HepG2 (cell line): ENCODE results near the gene MSMP.

Experiments used
- ELF1 ChIP-seq: sonication (generic); formaldehyde crosslinking; IDR thresholded peaks from 2 replicates; pipeline ENCODE4 v1.4.0; 2020; ENCODE audit warnings: missing genetic modification reagents
- HES4 ChIP-seq: sonication (generic); formaldehyde crosslinking; IDR thresholded peaks from 2 replicates; pipeline ENCODE4 v1.9.0; 2021; ENCODE audit warnings: mild to moderate bottlenecking, missing genetic modification reagents, borderline replicate concordance
- KDM5A ChIP-seq: fragments of 200-600 bp; sonication (generic); IDR thresholded peaks from 2 replicates; pipeline ENCODE4 v1.7.0; 2018; ENCODE audit warnings: antibody characterized with exemption, mild to moderate bottlenecking, low read length, borderline replicate concordance
- RNF2 ChIP-seq: fragments of 450-650 bp; conservative IDR thresholded peaks from 2 replicates; pipeline ENCODE4 v1.6.1; 2016; ENCODE audit warnings: low read depth
- SIN3B ChIP-seq: fragments of 150-350 bp; IDR thresholded peaks from 2 replicates; pipeline ENCODE4 v1.6.1; 2014; ENCODE audit warnings: low read length
- SMARCC2 ChIP-seq: fragments of 450-650 bp; IDR thresholded peaks from 2 replicates; pipeline ENCODE4 v1.6.1; 2017; ENCODE audit warnings: antibody characterized with exemption, mild to moderate bottlenecking
- TAF1 ChIP-seq: sonication (generic); formaldehyde crosslinking; IDR thresholded peaks from 2 replicates; pipeline ENCODE4 v1.4.0; 2020; ENCODE audit warnings: missing genetic modification reagents
- ZNF207 ChIP-seq: fragments of 450-650 bp; IDR thresholded peaks from 2 replicates; pipeline ENCODE4 v1.6.1; 2016; ENCODE audit warnings: antibody characterized with exemption, borderline replicate concordance
- TF ChIP-seq, protein P1 (sequence below): sonication (generic); formaldehyde crosslinking; IDR thresholded peaks from 2 replicates; pipeline ENCODE4 v1.5.1; 2020; ENCODE audit warnings: mild to moderate bottlenecking, missing genetic modification reagents, moderate library complexity
- TF ChIP-seq, protein P2 (sequence below): sonication (generic); formaldehyde crosslinking; IDR thresholded peaks from 2 replicates; pipeline ENCODE4 v1.5.0; 2020; ENCODE audit warnings: mild to moderate bottlenecking, missing genetic modification reagents, moderate library complexity
- TF ChIP-seq, protein P3 (sequence below): sonication (generic); formaldehyde crosslinking; IDR thresholded peaks from 2 replicates; pipeline ENCODE4 v1.4.0; 2020; ENCODE audit warnings: missing genetic modification reagents

DNA sequence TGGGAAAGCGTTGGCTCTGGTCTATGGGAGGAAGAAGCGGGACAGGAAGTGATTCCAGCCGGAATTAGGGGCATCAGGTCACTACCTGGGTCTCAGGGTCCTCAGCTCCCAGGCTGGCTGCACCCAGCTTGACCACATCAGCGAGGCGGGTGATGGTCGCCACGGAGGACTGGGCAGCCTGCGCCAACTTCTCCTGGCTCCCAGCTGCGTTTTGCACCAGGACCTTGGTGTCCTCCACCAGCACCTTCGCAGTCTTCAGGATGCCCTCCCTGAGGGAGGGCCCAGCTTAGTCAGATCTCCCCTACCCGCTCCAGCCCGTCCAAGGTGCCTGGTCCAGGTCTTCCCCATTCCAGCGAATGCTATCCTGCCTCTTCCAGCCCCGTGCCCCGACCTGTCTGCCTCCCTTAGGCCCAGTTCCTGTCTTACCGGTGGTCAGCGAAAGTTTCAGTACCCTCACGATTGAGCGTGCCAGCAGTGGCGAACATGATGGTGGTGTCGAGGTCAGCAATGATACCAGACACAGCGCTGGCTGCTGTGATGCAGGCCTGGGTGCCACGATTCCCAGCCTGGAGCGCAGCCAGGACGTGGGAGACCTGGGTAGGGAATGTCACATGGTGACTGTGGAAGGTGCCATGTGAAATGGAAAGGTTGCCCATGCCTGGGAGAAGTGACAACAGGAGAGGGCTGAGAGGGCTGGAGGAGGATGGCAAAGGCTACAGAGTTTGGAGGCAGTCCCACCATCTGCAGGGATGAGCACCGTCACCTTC lies 50.0 kb downstream of the MSMP start:
- TF ChIP-seq TAF1 (CRISPR knock-in tag) (no peak), SIN3B (no peak), HES4 (CRISPR knock-in tag) (no peak), RNF2 (no peak), SMARCC2 (no peak), ZNF207 (no peak), KDM5A (no peak), ELF1 (no peak)
- TF ChIP-seq, protein P1, sequence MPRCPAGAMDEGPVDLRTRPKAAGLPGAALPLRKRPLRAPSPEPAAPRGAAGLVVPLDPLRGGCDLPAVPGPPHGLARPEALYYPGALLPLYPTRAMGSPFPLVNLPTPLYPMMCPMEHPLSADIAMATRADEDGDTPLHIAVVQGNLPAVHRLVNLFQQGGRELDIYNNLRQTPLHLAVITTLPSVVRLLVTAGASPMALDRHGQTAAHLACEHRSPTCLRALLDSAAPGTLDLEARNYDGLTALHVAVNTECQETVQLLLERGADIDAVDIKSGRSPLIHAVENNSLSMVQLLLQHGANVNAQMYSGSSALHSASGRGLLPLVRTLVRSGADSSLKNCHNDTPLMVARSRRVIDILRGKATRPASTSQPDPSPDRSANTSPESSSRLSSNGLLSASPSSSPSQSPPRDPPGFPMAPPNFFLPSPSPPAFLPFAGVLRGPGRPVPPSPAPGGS (CRISPR knock-in tag), result no peak
- TF ChIP-seq, protein P2, sequence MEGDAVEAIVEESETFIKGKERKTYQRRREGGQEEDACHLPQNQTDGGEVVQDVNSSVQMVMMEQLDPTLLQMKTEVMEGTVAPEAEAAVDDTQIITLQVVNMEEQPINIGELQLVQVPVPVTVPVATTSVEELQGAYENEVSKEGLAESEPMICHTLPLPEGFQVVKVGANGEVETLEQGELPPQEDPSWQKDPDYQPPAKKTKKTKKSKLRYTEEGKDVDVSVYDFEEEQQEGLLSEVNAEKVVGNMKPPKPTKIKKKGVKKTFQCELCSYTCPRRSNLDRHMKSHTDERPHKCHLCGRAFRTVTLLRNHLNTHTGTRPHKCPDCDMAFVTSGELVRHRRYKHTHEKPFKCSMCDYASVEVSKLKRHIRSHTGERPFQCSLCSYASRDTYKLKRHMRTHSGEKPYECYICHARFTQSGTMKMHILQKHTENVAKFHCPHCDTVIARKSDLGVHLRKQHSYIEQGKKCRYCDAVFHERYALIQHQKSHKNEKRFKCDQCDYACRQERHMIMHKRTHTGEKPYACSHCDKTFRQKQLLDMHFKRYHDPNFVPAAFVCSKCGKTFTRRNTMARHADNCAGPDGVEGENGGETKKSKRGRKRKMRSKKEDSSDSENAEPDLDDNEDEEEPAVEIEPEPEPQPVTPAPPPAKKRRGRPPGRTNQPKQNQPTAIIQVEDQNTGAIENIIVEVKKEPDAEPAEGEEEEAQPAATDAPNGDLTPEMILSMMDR (CRISPR knock-in tag), result no peak
- TF ChIP-seq, protein P3, sequence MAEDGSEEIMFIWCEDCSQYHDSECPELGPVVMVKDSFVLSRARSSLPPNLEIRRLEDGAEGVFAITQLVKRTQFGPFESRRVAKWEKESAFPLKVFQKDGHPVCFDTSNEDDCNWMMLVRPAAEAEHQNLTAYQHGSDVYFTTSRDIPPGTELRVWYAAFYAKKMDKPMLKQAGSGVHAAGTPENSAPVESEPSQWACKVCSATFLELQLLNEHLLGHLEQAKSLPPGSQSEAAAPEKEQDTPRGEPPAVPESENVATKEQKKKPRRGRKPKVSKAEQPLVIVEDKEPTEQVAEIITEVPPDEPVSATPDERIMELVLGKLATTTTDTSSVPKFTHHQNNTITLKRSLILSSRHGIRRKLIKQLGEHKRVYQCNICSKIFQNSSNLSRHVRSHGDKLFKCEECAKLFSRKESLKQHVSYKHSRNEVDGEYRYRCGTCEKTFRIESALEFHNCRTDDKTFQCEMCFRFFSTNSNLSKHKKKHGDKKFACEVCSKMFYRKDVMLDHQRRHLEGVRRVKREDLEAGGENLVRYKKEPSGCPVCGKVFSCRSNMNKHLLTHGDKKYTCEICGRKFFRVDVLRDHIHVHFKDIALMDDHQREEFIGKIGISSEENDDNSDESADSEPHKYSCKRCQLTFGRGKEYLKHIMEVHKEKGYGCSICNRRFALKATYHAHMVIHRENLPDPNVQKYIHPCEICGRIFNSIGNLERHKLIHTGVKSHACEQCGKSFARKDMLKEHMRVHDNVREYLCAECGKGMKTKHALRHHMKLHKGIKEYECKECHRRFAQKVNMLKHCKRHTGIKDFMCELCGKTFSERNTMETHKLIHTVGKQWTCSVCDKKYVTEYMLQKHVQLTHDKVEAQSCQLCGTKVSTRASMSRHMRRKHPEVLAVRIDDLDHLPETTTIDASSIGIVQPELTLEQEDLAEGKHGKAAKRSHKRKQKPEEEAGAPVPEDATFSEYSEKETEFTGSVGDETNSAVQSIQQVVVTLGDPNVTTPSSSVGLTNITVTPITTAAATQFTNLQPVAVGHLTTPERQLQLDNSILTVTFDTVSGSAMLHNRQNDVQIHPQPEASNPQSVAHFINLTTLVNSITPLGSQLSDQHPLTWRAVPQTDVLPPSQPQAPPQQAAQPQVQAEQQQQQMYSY (CRISPR knock-in tag), result no peak
